Measurements from ENCODE around the gene INSL3. TPM values are rescaled to one million over a fixed set of nuclear protein-coding genes. Genes with fewer than 3 reads are reported as not detected.

INSL3 gene
- total and polyA plus RNA-seq, 2 donors (not counting 3 experiments of a cell fraction or from before 2014, with no cell fraction given), result not detected

DNA sequence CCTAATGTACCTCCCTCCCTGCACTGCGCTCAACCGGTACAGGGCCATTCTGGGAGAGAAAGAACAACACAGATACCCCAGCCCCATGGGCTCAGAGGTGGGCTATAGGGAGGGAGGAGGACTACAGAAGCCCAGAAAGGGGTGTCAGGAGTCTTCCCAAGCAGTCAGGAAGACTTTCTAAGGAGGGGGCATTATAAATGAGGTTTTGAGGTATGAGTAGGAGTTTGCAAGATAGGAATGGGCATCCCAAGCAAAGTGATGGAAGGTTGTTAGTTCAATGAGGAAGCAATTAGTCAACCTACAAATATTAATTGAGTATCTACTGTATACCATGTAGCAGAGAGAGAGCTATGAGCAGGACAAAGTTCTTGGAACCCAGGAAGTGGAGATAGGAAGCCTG lies 32.7 kb downstream of the INSL3 start:
- ChIA-PET POLR2A (no interaction called here), CTCF (no interaction called here)
- Histone ChIP-seq H3K27me3 (ENCODE audit: control insufficient read depth in 2 of 2, insufficient read depth in 2 of 2, low read length in 2 of 2) (peaks cover 0 to 1% of the 10 kb centered on the region in 2 experiments), H3K9me1 (replicated peaks; ENCODE audit: control insufficient read depth, extremely low read depth, insufficient read depth, low read length) (no peaks in the 10 kb centered on the region), H3K4me3 (replicated peaks in 1 of 3; ENCODE audit: insufficient read depth in 1 of 3, low read depth in 1 of 3, low read length in 3 of 3) (no peak overlapping the region), H4K20me1 (replicated peaks; ENCODE audit: control insufficient read depth, extremely low read depth, insufficient read depth, low read length) (no peaks in the 10 kb centered on the region), H3K4me2 (ENCODE audit: insufficient read depth, low read length) (no peak overlapping the region), H3K36me3 (ENCODE audit: control insufficient read depth in 2 of 2, extremely low read depth in 1 of 2, insufficient read depth in 2 of 2, low read length in 2 of 2) (no peaks in the 10 kb centered on the region), H3K9me3 (replicated peaks; ENCODE audit: control insufficient read depth, insufficient read depth, low read length) (no peaks in the 10 kb centered on the region), H3K27ac (ENCODE audit: insufficient read depth, low read depth, low read length) (no peak overlapping the region), H3K79me2 (ENCODE audit: control insufficient read depth, insufficient read depth, low read length) (no peaks in the 10 kb centered on the region), H3K4me1 (ENCODE audit: control insufficient read depth, extremely low read depth, insufficient read depth, low read length) (no peaks in the 10 kb centered on the region), H2AFZ (ENCODE audit: low read depth, low read length) (no peak overlapping the region), H3K9ac (replicated peaks; ENCODE audit: extremely low read depth, insufficient read depth, low read length) (no peak overlapping the region)
- intact Hi-C loops (cut with micrococcal nuclease) (no loop called here), dilution Hi-C loops (cut with MboI; ENCODE audit: extremely low pct_ligation_motif_present, low sequenced_read_pairs) (no loop called here)
- FAIRE-seq (no peak), DNase-seq (ENCODE audit: low read depth, low spot score) (no peak)
- TF ChIP-seq GATA2 (IDR thresholded peaks at IDR 0.05; ENCODE audit: insufficient read depth, insufficient read length, low read depth, low read length), result no peak
- TF ChIP-seq EZH2 (IDR thresholded peaks at IDR 0.05; ENCODE audit: borderline replicate concordance, low read depth, low read length, severe bottlenecking), result no peak
- TF ChIP-seq, protein P1, sequence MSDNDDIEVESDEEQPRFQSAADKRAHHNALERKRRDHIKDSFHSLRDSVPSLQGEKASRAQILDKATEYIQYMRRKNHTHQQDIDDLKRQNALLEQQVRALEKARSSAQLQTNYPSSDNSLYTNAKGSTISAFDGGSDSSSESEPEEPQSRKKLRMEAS (IDR thresholded peaks at IDR 0.05; ENCODE audit: insufficient read depth, insufficient read length), result no peak
- no peak for TF ChIP-seq POLR2AphosphoS5 (IDR thresholded peaks at IDR 0.05; ENCODE audit: insufficient read depth, low read depth, low read length)
- no peak for TF ChIP-seq MYC (IDR thresholded peaks at IDR 0.05; ENCODE audit: low read depth, low read length)
- TF ChIP-seq, protein P2, sequence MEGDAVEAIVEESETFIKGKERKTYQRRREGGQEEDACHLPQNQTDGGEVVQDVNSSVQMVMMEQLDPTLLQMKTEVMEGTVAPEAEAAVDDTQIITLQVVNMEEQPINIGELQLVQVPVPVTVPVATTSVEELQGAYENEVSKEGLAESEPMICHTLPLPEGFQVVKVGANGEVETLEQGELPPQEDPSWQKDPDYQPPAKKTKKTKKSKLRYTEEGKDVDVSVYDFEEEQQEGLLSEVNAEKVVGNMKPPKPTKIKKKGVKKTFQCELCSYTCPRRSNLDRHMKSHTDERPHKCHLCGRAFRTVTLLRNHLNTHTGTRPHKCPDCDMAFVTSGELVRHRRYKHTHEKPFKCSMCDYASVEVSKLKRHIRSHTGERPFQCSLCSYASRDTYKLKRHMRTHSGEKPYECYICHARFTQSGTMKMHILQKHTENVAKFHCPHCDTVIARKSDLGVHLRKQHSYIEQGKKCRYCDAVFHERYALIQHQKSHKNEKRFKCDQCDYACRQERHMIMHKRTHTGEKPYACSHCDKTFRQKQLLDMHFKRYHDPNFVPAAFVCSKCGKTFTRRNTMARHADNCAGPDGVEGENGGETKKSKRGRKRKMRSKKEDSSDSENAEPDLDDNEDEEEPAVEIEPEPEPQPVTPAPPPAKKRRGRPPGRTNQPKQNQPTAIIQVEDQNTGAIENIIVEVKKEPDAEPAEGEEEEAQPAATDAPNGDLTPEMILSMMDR (IDR thresholded peaks at IDR 0.05; ENCODE audit: extremely low read depth in 1 of 2, insufficient read depth in 1 of 2, low read depth in 1 of 2, low read length in 2 of 2), result no peak
- TF ChIP-seq FOS (IDR thresholded peaks at IDR 0.05; ENCODE audit: borderline replicate concordance, insufficient read depth, low read length), result no peak
- no peak for TF ChIP-seq JUN (IDR thresholded peaks at IDR 0.05; ENCODE audit: borderline replicate concordance, insufficient read depth, insufficient read length, low read depth)
- TF ChIP-seq POLR2A (IDR thresholded peaks at IDR 0.05; ENCODE audit: low read depth, low read length), result no peak
- BruUV-seq (replicated peaks), result no TSS peak
